HL-60 (cell line): Measurements from ENCODE around the gene NR3C2.

ENCODE experiments used
- DNase-seq, 2 experiments: peaks; one replicate each; pipeline ENCODE4 v3.0.0-alpha.2; 2010 to 2020; ENCODE audit warnings: low read depth in 1 of 2, low spot score in 1 of 2
- H3K27ac ChIP-seq: fragments of 250-450 bp; sonication (Bioruptor Pico); replicated peaks from 2 replicates; pipeline ENCODE4 v1.5.1; 2020; ENCODE audit warnings: mild to moderate bottlenecking, moderate library complexity
- H3K27me3 ChIP-seq: fragments of 250-450 bp; sonication (Bioruptor Pico); 2 replicates; pipeline ENCODE4 v1.5.1; 2021; ENCODE audit warnings: mild to moderate bottlenecking, moderate library complexity; ENCODE audit not compliant: insufficient read depth, poor library complexity, severe bottlenecking
- H3K4me3 ChIP-seq: replicated peaks from 2 replicates; pipeline ENCODE4 v1.5.1; 2011; ENCODE audit warnings: mild to moderate bottlenecking, control low read depth, low read length; ENCODE audit not compliant: insufficient read depth
- GABPA ChIP-seq: IDR thresholded peaks from 2 replicates; pipeline ENCODE4 v1.6.1; 2012; ENCODE audit warnings: low read depth
- POLR2AphosphoS5 ChIP-seq: IDR thresholded peaks from 2 replicates; pipeline ENCODE4 v1.6.1; 2012; ENCODE audit warnings: low read depth
- REST ChIP-seq: IDR thresholded peaks from 2 replicates; pipeline ENCODE4 v1.6.1; 2012; ENCODE audit warnings: low read depth; ENCODE audit not compliant: insufficient replicate concordance
- SPI1 ChIP-seq: IDR thresholded peaks from 2 replicates; pipeline ENCODE4 v1.6.1; 2012; ENCODE audit warnings: low read depth, mild to moderate bottlenecking, borderline replicate concordance
- TF ChIP-seq, protein P1 (sequence below): IDR thresholded peaks from one replicate; pipeline ENCODE4 v1.5.1; 2011; ENCODE audit warnings: low read length, control low read depth, inconsistent platforms; ENCODE audit not compliant: insufficient read depth

NR3C2 gene

DNA sequence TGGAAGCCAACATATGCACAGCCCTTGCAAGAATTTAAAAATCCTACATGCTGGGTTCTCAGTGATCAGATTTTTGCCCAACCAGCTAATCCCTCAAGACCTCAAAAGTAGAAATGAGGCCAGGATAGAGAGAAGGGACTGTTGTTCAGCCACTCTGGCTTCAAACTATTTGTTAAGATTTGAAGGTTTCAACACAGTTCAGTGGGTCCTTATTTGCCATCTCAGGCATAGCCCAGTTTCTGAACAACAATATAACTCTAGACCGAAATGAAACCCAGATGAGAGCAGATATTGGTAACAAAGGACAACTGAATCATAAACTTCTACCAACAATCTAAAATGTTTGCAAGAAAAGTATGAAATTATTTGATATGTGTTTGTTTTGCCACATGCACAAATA is 237.3 kb downstream of the NR3C2 start:
- no peak overlapping the region for H3K27ac ChIP-seq
- H3K27me3 ChIP-seq: no peaks in the 10 kb centered on the region
- no peak for DNase-seq

GRCh38 chr4:148204171-148204570 is 238.0 kb downstream of the NR3C2 start:
- no peak for DNase-seq
- H3K27ac ChIP-seq: no peak overlapping the region
- H3K27me3 ChIP-seq: no peaks in the 10 kb centered on the region
- no peak for TF ChIP-seq GABPA
- TF ChIP-seq REST: no peak
- no peak for TF ChIP-seq POLR2AphosphoS5
- TF ChIP-seq SPI1: no peak
- TF ChIP-seq, protein P1, sequence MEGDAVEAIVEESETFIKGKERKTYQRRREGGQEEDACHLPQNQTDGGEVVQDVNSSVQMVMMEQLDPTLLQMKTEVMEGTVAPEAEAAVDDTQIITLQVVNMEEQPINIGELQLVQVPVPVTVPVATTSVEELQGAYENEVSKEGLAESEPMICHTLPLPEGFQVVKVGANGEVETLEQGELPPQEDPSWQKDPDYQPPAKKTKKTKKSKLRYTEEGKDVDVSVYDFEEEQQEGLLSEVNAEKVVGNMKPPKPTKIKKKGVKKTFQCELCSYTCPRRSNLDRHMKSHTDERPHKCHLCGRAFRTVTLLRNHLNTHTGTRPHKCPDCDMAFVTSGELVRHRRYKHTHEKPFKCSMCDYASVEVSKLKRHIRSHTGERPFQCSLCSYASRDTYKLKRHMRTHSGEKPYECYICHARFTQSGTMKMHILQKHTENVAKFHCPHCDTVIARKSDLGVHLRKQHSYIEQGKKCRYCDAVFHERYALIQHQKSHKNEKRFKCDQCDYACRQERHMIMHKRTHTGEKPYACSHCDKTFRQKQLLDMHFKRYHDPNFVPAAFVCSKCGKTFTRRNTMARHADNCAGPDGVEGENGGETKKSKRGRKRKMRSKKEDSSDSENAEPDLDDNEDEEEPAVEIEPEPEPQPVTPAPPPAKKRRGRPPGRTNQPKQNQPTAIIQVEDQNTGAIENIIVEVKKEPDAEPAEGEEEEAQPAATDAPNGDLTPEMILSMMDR: no peak
- no peak overlapping the region for H3K4me3 ChIP-seq

More for the DNA sequence above, 237.3 kb downstream of the NR3C2 start:
- no peak for TF ChIP-seq POLR2AphosphoS5
- TF ChIP-seq SPI1: no peak
- TF ChIP-seq, protein P1: no peak
- TF ChIP-seq GABPA: no peak
- TF ChIP-seq REST: no peak
- no peak overlapping the region for H3K4me3 ChIP-seq

GRCh38 chr4:148203056-148203898 is 238.9 kb downstream of the NR3C2 start:
- no peak for DNase-seq
- H3K27ac ChIP-seq: no peak overlapping the region
- H3K27me3 ChIP-seq: no peaks in the 10 kb centered on the region
- H3K4me3 ChIP-seq: no peak overlapping the region
- TF ChIP-seq SPI1 (no peak), POLR2AphosphoS5 (no peak), GABPA (no peak), REST (no peak)
- TF ChIP-seq, protein P1: no peak
